Measurements from ENCODE around the gene FAM228A. TPM values are rescaled to one million over a fixed set of nuclear protein-coding genes. Genes with fewer than 3 reads are reported as not detected.

Gene FAM228A
- total RNA-seq, 2 experiments from 2014 or later, result 0.26 TPM; not detected in 1

GRCh38 chr2:24238158-24238557 is 63.3 kb downstream of the FAM228A start:
- CTCF ChIA-PET, result no interaction called here
- no peaks in the 10 kb centered on the region for H3K4me1 Mint-ChIP-seq (ENCODE audit: low read depth)
- peaks cover 2% of the 10 kb centered on the region for H3K36me3 Mint-ChIP-seq (ENCODE audit: low read depth)
- intact Hi-C loops (cut with micrococcal nuclease), result no loop called here
- H3K27me3 Mint-ChIP-seq (ENCODE audit: low read depth), result no peaks in the 10 kb centered on the region
- no peak overlapping the region for H3K4me3 Mint-ChIP-seq
- DNase-seq, result no peak
- no peak overlapping the region for H3K27ac Mint-ChIP-seq
- no peaks in the 10 kb centered on the region for H3K9me3 Mint-ChIP-seq

- no peak overlapping the region for H3K4me3 Mint-ChIP-seq
- no peaks in the 10 kb centered on the region for H3K9me3 Mint-ChIP-seq
- H3K4me1 Mint-ChIP-seq (ENCODE audit: low read depth), result no peaks in the 10 kb centered on the region
- H3K27me3 Mint-ChIP-seq (ENCODE audit: low read depth), result no peaks in the 10 kb centered on the region
- CTCF ChIA-PET, result no interaction called here
- peaks cover 2% of the 10 kb centered on the region for H3K36me3 Mint-ChIP-seq (ENCODE audit: low read depth)
- intact Hi-C loops (cut with micrococcal nuclease), result no loop called here
- H3K27ac Mint-ChIP-seq, result no peak overlapping the region
- no peak for DNase-seq
These were observed 64.7 kb downstream of the FAM228A start for GRCh38 chr2:24239553-24239952.

Other genes with a start within 250 kb of the FAM228A start
- gene ATAD2B, start 247.9 kb upstream of the FAM228A start, total RNA-seq, result 10 to 100 TPM; 12.9 to 15.4 TPM
- gene UBXN2A, start 234.6 kb upstream of the FAM228A start, total RNA-seq, result 1 to 10 TPM; 7.6 to 7.7 TPM
- under 1 TPM; 0.15 to 0.24 TPM for gene MFSD2B, start 165.0 kb upstream of the FAM228A start, total RNA-seq
- gene WDCP, start 127.7 kb upstream of the FAM228A start, total RNA-seq, result 10 to 100 TPM; 17.6 to 21.1 TPM
- gene FKBP1B, start 125.3 kb upstream of the FAM228A start, total RNA-seq, result under 1 TPM in 1 of 2 experiments, not detected in 1; 0.35 TPM
- 100 to 1,000 TPM; 151 to 164 TPM for gene SF3B6, start 98.7 kb upstream of the FAM228A start, total RNA-seq
- gene TP53I3, start 90.2 kb upstream of the FAM228A start, total RNA-seq, result under 1 TPM; 0.60 to 0.81 TPM
- gene PFN4, start 51.7 kb upstream of the FAM228A start, total RNA-seq, result under 1 TPM in 1 of 2 experiments, not detected in 1; 0.32 TPM
- 1 to 10 TPM; 3.6 to 4.1 TPM for gene FAM228B, start 51.6 kb upstream of the FAM228A start, total RNA-seq
- gene ITSN2, start 185.5 kb downstream of the FAM228A start, total RNA-seq, result 10 to 100 TPM; 46.1 to 46.7 TPM

Data from activated naive CD4-positive, alpha-beta T cell treated with anti-CD3 and anti-CD28 coated beads for 36 hours (primary cell).